ENCODE results near the gene KRT3. TPM values are rescaled to one million over a fixed set of nuclear protein-coding genes. Genes with fewer than 3 reads are reported as not detected.

Gene KRT3
- total RNA-seq, 1 donor from 2014 or later = under 0.01 TPM

- FAIRE-seq = no peak
- no peak overlapping the region for H3K4me3 ChIP-seq (ENCODE audit: low read depth, low read length)
- TF ChIP-seq CTCF (IDR thresholded peaks at IDR 0.05; ENCODE audit: insufficient read depth, low read length, severe bottlenecking) = no peak
- H3K27me3 ChIP-seq (ENCODE audit: control insufficient read depth, insufficient read depth, low read length) = peaks cover 9% of the 10 kb centered on the region
- no peak for DNase-seq (ENCODE audit: low read depth)
- no peaks in the 10 kb centered on the region for H3K36me3 ChIP-seq (ENCODE audit: control insufficient read depth, insufficient read depth, low read length)
Measured at GRCh38 chr12:52817003-52817698, 21.2 kb upstream of the KRT3 start.

GRCh38 chr12:52815676-52816588 is 20.0 kb upstream of the KRT3 start:
- peak; percentile 89 for FAIRE-seq
- H3K27me3 ChIP-seq (ENCODE audit: control insufficient read depth, insufficient read depth, low read length) = peaks cover 9% of the 10 kb centered on the region
- no peak for TF ChIP-seq CTCF (IDR thresholded peaks at IDR 0.05; ENCODE audit: insufficient read depth, low read length, severe bottlenecking)
- DNase-seq (ENCODE audit: low read depth) = no peak
- no peak overlapping the region for H3K4me3 ChIP-seq (ENCODE audit: low read depth, low read length)
- H3K36me3 ChIP-seq (ENCODE audit: control insufficient read depth, insufficient read depth, low read length) = no peaks in the 10 kb centered on the region

- TF ChIP-seq CTCF (IDR thresholded peaks at IDR 0.05; ENCODE audit: insufficient read depth, low read length, severe bottlenecking) = no peak
- H3K36me3 ChIP-seq (ENCODE audit: control insufficient read depth, insufficient read depth, low read length) = no peaks in the 10 kb centered on the region
- no peak for DNase-seq (ENCODE audit: low read depth)
- H3K4me3 ChIP-seq (ENCODE audit: low read depth, low read length) = no peak overlapping the region
- no peak for FAIRE-seq
- H3K27me3 ChIP-seq (ENCODE audit: control insufficient read depth, insufficient read depth, low read length) = peaks cover 9% of the 10 kb centered on the region
Measured at GRCh38 chr12:52815161-52815560, 19.2 kb upstream of the KRT3 start.

GRCh38 chr12:52814710-52815155 is 18.8 kb upstream of the KRT3 start:
- H3K27me3 ChIP-seq (ENCODE audit: control insufficient read depth, insufficient read depth, low read length) = peaks cover 9% of the 10 kb centered on the region
- H3K36me3 ChIP-seq (ENCODE audit: control insufficient read depth, insufficient read depth, low read length) = no peaks in the 10 kb centered on the region
- FAIRE-seq (no peak), DNase-seq (ENCODE audit: low read depth) (no peak)
- H3K4me3 ChIP-seq (ENCODE audit: low read depth, low read length) = no peak overlapping the region
- TF ChIP-seq CTCF (IDR thresholded peaks at IDR 0.05; ENCODE audit: insufficient read depth, low read length, severe bottlenecking) = no peak

GRCh38 chr12:52813885-52814709 is 18.2 kb upstream of the KRT3 start, which contains the start of gene KRT4:
KRT4 (minus strand) TSS chr12:52814116; CDS start chr12:52814058, 58 bp downstream.
- TF ChIP-seq CTCF (IDR thresholded peaks at IDR 0.05; ENCODE audit: insufficient read depth, low read length, severe bottlenecking) = no peak
- no peak within 1 kb of the TSS for H3K4me3 ChIP-seq (ENCODE audit: low read depth, low read length)
- FAIRE-seq (no peak), DNase-seq (ENCODE audit: low read depth) (no peak)
- H3K36me3 ChIP-seq (ENCODE audit: control insufficient read depth, insufficient read depth, low read length) = no peaks in the 10 kb centered on the region
- H3K27me3 ChIP-seq (ENCODE audit: control insufficient read depth, insufficient read depth, low read length) = peaks cover 9% of the 10 kb centered on the region

All from bronchial epithelial cell (primary cell).